Fibroblast of skin of scalp (primary cell): ENCODE results near the gene C4BPA. TPM values are rescaled to one million over a fixed set of nuclear protein-coding genes. Genes with fewer than 3 reads are reported as not detected.
A peak's percentile ranks its signal among the peaks of the same experiment; 100 is the strongest.

Experiments
- DNase-seq: peaks from one replicate; pipeline ENCODE4 v3.0.0-alpha.2; 2013
- polyA plus RNA-seq, 2 experiments: library from polyadenylated mRNA; unstranded; fragments of 120-200 nt; gene quantifications; one replicate each; pipeline ENCODE4 v1.2.1, GENCODE V29; 2013; ENCODE audit not compliant: insufficient read length in 2 of 2

The C4BPA gene
- not detected for polyA plus RNA-seq (2013, experiment 1 of 2; ENCODE audit: insufficient read length)
- polyA plus RNA-seq (2013, experiment 2 of 2; ENCODE audit: insufficient read length): not detected

GRCh38 chr1:207103892-207104373 is at the start of gene C4BPA:
Gene C4BPA (plus strand): TSS chr1:207104233. CDS start chr1:207113026, 8,793 bp downstream.
- DNase-seq: no peak

- no peak for DNase-seq
Measured at GRCh38 chr1:207054491-207054890, 49.5 kb upstream of the C4BPA start.

GRCh38 chr1:207055386-207056001 is 48.5 kb upstream of the C4BPA start:
- DNase-seq: no peak

- no peak for DNase-seq
Measured at GRCh38 chr1:207056673-207057072, 47.4 kb upstream of the C4BPA start.

- DNase-seq: no peak
Measured at GRCh38 chr1:207058252-207058651, 45.8 kb upstream of the C4BPA start.

- no peak for DNase-seq
Measured at GRCh38 chr1:207058878-207059867, 44.9 kb upstream of the C4BPA start.

GRCh38 chr1:207059881-207060280 is 44.2 kb upstream of the C4BPA start:
- no peak for DNase-seq

GRCh38 chr1:207060596-207060995 is 43.4 kb upstream of the C4BPA start:
- no peak for DNase-seq

GRCh38 chr1:207062058-207062457 is 42.0 kb upstream of the C4BPA start:
- no peak for DNase-seq

- DNase-seq: no peak
Measured at GRCh38 chr1:207063014-207063413, 41.0 kb upstream of the C4BPA start.

GRCh38 chr1:207064561-207064960 is 39.5 kb upstream of the C4BPA start:
- DNase-seq: no peak

- DNase-seq: no peak
Measured at GRCh38 chr1:207067185-207067584, 36.8 kb upstream of the C4BPA start.

- no peak for DNase-seq
Measured at GRCh38 chr1:207067665-207068064, 36.4 kb upstream of the C4BPA start.

- DNase-seq: no peak
Measured at GRCh38 chr1:207069061-207069460, 35.0 kb upstream of the C4BPA start.

- no peak for DNase-seq
Measured at GRCh38 chr1:207069858-207070506, 34.1 kb upstream of the C4BPA start.

- DNase-seq: no peak
Measured at GRCh38 chr1:207070811-207071210, 33.2 kb upstream of the C4BPA start.

- no peak for DNase-seq
Measured at GRCh38 chr1:207071426-207071825, 32.6 kb upstream of the C4BPA start.

GRCh38 chr1:207072233-207072632 is 31.8 kb upstream of the C4BPA start:
- DNase-seq: no peak

GRCh38 chr1:207073906-207074820 is 29.9 kb upstream of the C4BPA start:
- DNase-seq: no peak

- DNase-seq: peak; percentile 15
Measured at GRCh38 chr1:207076181-207076955, 27.7 kb upstream of the C4BPA start.

GRCh38 chr1:207077012-207077411 is 27.0 kb upstream of the C4BPA start:
- DNase-seq: no peak
